GM13977 (cell line): ENCODE results near the gene COQ8A.
"Not testable (repeated sequence)": the region's sequence is repeated elsewhere in the genome, so short reads cannot be mapped to it uniquely, and the experiment has no call there.

Experiments
- DNase-seq: peaks from one replicate; pipeline ENCODE4 v3.0.0; 2012; ENCODE audit warnings: low spot score
- in situ Hi-C: fragments of 300-500 bp; cut with MboI; formaldehyde crosslinking; loops from one replicate; pipeline ENCODE4 v1.12.0; 2022; ENCODE audit warnings: low sequenced_read_pairs, low pct_unique_long_range_greater_than_20kb, mixed read lengths, inconsistent platforms; ENCODE audit not compliant: unreplicated experiment
- TF ChIP-seq, protein P1 (sequence below): IDR thresholded peaks from 2 replicates; pipeline ENCODE4 v1.5.1; 2012; ENCODE audit warnings: mild to moderate bottlenecking, control low read depth; ENCODE audit not compliant: insufficient read depth; ENCODE audit errors: extremely low read depth, missing control alignments

The COQ8A gene

DNA sequence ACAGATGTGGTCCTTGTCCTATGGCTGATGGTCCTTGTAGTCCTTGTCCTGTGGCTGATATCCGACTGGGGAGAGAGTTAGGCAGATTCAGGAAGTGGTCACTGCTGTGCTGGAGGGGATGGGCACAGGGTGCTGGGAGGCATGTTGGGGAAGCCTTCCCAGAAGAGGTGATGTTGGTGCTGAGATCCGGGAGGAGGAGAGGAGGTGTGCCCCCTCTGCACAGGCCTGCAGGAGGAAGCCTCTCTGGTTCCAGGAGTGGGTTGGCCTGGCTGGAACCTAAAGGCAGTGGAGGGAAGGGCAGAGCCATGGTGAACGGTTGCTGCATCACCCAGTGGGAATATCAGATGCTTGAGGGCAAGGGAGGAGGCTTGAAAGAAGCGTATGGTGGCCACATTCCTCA, 14.7 kb downstream of the COQ8A start:
- TF ChIP-seq, protein P1, sequence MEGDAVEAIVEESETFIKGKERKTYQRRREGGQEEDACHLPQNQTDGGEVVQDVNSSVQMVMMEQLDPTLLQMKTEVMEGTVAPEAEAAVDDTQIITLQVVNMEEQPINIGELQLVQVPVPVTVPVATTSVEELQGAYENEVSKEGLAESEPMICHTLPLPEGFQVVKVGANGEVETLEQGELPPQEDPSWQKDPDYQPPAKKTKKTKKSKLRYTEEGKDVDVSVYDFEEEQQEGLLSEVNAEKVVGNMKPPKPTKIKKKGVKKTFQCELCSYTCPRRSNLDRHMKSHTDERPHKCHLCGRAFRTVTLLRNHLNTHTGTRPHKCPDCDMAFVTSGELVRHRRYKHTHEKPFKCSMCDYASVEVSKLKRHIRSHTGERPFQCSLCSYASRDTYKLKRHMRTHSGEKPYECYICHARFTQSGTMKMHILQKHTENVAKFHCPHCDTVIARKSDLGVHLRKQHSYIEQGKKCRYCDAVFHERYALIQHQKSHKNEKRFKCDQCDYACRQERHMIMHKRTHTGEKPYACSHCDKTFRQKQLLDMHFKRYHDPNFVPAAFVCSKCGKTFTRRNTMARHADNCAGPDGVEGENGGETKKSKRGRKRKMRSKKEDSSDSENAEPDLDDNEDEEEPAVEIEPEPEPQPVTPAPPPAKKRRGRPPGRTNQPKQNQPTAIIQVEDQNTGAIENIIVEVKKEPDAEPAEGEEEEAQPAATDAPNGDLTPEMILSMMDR = no peak
- in situ Hi-C loops = no loop called here
- DNase-seq = no peak

DNA sequence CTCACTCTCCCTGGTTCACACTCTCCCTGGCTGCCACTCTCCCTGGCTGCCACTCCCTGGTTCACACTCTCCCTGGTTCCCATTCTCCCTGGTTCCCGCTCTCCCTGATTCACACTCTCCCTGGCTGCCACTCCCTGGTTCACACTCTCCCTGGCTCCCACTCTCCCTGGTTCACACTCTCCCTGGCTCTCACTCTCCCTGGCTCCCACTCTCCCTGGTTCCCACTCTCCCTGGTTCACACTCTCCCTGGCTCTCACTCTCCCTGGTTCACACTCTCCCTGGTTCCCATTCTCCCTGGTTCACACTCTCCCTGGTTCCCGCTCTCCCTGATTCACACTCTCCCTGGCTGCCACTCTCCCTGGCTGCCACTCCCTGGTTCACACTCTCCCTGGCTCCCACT, 15.8 kb downstream of the COQ8A start:
- DNase-seq, in situ Hi-C loops: not testable (repeated sequence)

DNA sequence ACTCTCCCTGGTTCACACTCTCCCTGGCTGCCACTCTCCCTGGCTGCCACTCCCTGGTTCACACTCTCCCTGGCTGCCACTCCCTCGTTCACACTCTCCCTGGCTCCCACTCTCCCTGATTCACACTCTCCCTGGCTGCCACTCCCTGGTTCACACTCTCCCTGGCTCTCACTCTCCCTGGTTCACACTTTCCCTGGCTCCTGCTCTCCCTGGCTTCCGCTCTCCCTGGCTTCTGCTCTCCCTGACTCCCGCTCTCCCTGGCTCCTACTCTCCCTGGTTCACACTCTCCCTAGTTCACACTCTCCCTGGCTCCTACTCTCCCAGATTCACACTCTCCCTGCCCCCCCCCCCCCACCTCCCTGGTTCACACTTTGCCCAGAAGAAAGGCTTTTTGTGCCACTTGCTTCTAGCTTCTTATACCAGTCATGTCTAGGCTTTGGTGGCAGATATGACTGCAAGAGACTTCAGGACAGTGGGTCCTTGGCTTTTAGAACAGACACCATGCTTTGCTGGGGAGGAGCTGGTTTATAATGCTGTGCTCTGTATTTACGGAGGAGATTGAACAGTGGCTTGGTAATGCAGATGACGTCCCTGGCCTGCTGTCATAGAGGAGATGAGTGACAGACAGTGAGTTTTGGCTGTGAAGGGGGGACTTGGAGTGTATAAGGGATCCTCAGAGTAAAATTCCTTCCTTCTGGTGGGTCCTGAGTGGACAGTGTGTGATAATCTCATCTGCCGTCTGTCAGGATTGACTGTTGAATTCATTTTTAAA, 17.0 kb downstream of the COQ8A start:
- DNase-seq = no peak
- in situ Hi-C loops = no loop called here
- TF ChIP-seq, protein P1 = no peak

DNA sequence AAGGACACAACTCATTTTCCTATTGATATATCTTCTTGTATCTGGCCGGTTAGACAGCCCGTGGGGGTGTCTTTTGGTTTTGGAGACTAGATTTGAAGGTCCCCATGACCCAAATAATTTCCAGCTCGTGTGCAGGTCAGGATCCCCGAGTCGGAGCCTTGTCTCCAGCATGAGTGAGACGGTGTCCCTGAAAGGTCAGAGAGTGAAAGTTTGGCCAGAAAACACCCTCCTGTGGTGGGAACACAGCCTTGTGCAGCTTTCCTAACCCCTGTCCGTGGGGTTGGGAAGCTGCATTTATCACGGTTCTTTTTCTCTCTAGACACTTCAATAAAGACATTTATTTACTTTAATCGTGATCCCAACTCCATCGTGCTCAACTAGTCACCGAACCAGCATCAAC, 17.6 kb downstream of the COQ8A start:
- TF ChIP-seq, protein P1 = no peak
- in situ Hi-C loops = no loop called here
- DNase-seq = no peak

DNA sequence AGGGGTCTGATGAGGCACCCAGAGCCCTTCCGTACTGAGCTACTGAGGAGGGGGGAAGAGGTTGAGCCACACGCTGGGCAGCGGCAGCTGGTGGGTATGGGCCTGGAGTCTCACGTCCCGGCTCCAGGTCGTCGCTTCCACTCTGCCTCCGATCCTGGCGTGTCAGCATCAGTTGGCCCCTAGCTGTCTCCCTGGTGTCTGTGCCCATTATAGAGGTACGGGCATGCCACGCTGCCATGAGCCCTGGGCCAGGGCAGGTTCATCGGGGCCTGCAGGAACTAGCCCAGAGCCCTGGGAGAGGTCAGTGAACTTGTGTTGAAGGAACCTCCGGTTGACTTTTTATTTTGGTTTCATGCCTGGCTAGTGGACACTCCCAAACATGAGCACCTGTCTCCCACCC, 18.2 kb downstream of the COQ8A start:
- no peak for DNase-seq
- in situ Hi-C loops = no loop called here
- TF ChIP-seq, protein P1 = no peak

DNA sequence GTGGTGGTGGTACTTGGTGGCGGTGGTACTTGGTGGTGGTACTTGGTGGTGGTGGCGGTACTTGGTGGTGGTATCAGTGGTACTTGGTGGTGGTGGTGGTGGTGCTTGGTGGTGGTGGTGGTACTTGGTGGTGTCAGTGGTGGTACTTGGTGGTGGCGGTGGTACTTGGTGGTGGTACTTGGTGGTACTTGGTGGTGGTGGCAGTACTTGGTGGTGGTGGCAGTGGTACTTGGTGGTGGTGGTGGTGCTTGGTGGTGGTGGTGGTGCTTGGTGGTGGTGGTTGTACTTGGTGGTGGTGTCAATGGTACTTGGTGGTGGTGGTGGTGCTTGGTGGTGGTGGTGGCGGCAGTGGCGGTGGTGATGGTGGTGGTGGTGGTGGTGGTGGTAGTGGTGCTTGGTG, 20.2 kb downstream of the COQ8A start:
- TF ChIP-seq, protein P1 = no peak
- in situ Hi-C loops = no loop called here
- no peak for DNase-seq

DNA sequence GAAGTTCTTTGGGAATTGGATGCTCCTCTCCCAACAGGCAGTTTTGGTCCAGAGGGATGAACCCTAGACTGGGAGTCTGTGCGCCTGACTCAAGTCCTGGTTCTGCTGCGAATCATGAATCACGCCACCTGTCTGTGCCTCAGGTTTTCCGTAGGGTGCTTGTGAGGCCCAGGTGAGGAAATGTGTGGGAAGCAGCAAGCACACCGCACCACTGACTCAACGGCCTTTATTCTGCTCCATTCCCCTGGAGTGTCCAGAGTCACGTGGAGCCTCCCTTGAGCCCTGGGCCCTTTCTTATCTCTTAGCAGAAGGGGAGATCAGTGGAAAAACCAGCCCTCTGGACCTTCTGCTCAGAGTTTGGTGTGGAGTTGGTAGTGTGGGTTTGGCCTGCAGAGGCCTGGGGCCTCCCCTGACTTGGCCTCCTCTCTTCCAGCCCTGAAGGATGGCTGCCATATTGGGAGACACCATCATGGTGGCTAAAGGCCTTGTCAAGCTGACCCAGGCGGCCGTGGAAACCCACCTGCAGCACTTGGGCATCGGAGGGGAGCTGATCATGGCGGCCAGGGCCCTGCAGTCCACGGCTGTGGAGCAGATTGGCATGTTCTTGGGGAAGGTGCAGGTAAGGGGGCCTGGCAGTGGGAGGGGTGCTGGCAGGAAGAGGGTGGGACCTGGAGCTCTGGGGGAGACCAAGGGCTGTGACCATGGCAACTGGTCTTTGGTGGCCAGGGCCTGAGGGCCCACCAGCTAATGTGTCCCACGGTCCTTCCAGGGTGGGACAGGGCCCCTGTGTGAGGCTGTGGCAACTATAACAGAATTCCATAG, 21.1 kb downstream of the COQ8A start:
- DNase-seq = no peak
- in situ Hi-C loops = no loop called here
- TF ChIP-seq, protein P1 = no peak
